Measurements from ENCODE around the gene NLRC3.
"Not testable (repeated sequence)": the region's sequence is repeated elsewhere in the genome, so short reads cannot be mapped to it uniquely, and the experiment has no call there.

Gene NLRC3

DNA sequence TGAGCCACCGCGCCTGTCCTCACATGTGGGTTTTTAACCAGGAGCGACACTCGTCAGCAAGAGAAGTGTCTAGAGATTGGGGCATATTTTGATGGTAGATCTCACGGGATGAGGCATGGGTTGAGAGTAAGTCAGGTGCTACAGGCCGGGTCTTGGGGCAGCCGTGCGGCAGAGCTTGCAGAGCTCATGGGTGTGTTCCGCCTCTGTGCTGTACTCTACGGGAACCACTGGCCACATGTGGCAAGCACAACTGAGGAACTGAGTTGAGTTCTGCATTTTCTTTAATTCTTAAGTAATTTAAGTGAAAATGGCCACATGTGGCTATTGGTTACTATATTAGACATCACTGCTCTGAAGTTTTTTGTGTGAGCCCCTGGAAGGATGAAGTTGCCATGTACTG is 66.8 kb downstream of the NLRC3 start:
- no peak for DNase-seq

DNA sequence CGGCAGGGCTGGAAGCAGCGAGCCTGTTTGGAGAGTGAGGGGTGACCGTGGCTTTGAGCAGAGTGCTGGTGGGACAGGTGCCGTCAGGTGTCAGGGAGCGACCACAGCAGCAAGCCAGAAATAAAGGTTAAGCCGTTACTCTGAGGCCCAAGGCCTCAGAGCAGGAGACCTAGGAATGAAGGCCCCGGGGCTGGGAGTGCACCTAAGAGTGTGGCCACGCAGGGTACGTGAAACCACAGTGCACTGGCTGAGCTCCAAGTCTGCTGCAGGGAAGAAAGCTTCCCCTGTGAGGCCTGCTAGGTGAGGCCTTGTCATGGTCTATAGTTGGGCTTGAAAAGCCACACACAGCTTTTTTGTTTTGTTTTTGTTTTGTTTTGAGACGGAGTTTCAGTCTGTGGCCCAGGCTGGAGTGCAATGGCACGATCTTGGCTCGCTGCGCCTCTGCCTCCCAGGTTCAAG is 67.7 kb downstream of the NLRC3 start:
- peak; percentile 79 for DNase-seq

DNA sequence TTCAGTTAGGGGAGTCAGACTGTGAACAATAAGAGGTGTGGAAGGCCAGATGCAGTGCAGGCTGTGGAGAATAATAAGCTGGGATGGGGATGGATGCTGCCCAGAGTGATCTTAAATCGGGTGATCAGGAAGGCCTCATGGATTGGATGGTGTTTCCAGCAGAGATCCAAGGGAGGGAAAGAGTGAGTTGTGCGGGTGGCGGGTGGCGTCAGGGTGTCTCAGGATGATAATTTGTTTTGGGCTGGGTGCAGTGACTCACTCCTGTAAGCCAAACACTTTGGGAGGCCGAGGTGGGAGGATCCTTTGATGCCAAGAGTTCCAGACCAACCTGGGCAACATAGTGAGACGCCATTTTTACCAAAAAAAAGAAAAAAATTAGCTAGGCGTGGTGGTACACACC is 68.5 kb downstream of the NLRC3 start:
- DNase-seq, result no peak

DNA sequence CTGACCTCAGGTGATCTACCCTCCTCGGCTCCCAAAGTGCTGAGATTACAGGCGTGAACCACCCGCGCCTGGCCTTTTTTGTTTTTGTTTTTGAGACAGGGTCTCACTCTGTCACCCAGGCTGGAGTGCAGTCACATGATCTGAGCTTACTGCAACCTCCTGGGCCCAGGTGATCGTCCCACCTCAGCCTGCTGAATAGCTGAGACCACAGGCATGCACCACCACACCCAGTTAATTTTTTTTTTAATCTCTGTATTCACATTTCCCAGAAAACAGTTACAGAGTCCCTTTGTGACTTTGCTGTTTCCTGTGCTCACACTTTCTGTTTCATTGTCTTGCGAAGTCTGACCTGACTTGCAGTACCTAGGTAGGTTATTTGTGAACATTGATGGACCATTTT is 73.7 kb downstream of the NLRC3 start:
- DNase-seq, result peak; percentile 60

DNA sequence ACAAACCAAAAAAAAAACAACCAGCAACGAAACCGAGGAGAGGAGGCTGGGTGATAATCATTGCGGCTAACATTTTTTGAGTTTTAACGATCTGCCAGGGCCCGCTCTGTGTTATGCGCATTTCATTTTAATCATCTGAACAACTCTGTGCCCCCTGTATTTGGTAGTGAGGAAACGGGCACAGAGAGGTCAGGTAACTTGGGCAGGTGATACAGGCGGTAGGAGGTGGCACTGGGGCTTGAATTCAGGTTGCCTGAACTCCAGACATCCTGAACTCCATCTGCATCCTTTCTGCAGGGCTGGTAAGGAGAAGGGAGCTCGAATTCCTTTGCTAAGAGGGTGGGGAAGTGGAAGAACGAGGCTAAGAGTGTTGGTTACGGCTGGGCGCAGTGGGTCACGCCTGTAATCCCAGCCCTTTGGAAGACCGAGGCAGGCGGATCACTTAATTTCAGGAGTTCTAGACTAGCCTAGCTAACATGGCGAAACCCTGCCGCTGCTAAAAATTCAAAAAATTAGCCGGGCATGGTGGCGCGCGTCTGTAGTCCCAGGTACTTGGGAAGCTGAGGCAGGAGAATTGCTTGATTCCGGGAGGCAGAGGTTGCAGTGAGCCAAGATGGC is 75.3 kb downstream of the NLRC3 start:
- DNase-seq, result no peak

DNA sequence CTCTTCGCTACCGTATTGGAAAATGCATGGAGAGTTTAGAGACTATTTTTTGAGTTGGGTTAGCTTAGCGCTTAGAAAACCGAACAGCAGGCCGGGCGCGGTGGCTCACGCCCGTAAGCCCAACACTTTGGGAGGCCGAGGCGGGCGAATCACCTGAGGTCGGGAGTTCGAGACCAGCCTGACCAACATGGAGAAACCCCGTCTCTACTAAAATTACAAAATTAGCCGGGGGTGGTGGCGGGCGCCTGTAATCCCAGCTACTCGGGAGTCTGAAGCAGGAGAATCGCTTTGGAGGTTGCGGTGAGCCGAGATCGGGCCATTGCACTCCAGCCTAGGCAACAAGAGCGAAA is 75.8 kb downstream of the NLRC3 start:
- DNase-seq, result not testable (repeated sequence)

DNA sequence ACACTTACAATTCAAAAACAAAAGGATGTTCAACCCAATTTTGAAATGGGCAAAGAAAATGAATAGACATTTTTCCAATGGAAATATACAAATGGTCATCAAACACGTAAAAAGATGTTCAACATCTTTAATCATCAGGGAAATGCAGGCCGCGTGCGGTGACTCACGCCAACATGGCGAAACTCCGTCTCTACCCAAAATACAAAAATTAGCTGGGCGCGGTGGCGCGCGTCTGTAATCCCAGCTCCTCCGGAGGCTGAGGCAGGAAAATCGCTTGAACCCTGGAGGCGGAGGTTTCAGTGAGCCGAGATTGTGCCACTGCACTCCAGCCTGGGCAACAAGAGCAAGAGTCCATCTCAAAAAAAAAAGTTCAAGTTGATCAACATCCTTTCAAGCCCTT is 78.2 kb downstream of the NLRC3 start:
- DNase-seq, result no peak

DNA sequence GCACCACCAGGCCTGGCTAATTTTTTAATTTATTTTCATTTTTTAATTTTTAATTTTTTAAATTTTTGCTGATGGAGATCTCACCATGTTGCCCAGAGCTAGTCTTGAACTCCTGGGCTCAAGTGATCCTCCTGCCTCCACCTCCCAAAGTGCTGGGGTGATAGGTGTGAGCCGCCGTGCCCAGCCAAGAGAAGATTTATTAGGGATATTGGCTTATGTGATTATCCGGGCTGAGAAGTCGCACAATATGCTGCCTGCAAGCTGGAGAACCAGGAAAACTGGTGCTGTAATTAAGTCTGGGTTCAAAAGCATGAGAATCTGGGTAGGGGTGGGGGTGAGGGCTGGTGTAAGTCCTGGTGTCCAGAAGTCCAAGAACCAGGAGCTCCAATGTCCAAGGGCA is 79.4 kb downstream of the NLRC3 start:
- DNase-seq, result no peak

DNA sequence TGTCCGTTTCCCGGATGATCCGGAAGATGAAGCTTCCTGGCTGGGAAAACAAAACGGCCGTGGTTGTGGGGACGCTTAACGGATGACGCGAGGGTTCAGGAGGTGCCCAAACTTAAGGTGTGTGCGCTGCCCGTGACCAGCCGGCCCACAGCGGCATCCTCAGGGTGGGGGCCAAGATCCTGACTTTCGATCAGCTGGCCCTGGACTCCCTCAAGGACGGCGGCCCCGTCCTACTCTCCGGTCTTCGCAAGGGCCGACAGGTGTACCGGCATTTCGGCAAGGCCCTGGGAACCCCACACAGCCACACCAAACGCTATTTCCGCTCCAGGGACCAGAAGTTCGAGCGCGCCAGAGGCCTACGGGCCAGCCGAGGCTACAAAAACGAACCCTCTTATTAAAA is 80.8 kb downstream of the NLRC3 start:
- no peak for DNase-seq

DNA sequence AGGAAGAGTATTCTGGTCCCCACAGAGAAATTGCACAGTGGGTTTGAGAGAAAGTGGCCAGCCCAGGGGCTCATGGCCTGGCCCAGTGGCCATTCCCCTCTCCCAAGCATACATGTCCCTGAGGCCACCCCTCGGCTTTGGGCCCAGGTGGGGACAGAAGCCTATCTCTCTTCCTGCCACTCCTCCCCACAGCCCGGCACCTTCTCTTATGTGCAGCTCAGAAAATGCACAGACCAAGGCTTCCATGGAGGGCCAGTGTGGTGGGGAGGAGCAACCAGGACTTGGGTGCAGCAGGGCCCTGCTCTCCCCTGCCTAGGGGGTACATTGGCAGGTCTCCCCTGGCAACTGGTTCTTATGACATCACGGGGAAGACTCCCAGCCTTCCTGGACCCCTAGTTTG is 82.0 kb downstream of the NLRC3 start, which contains the start of gene C16orf90:
TSS of gene C16orf90 (minus strand) at position 314 of the 400 bp plus-strand sequence. CDS start at position 246, 68 bp downstream.
- DNase-seq, result no peak

DNA sequence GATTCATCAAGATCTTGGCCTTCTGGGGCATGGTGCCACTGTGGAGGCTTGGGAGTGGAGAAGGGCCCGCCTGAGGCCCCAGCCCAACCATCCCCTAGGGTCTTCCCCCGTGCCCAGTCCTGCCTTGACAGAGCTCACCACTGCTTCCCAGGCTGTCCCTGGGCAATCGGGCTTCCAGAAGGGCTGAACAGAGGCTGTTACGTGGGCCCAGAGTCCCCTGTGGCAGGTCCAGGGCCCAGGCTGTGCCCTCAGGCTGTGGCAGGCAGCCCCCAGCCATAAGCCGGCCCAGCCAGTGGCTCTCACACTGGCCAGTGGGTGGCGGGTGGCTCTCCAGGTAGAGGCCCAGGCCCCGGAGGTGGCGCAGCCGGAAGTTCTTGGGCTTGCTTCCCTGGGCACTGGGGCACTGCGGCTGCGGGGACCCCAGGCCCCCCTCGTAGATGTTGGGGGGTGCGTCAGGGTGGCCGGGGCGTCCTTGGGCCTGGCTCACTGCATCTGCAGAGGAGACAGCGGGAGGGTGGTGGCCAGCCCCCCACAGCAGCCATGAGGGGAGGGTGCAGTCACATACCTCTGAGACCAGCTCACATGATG is 82.7 kb downstream of the NLRC3 start:
- DNase-seq, result no peak

DNA sequence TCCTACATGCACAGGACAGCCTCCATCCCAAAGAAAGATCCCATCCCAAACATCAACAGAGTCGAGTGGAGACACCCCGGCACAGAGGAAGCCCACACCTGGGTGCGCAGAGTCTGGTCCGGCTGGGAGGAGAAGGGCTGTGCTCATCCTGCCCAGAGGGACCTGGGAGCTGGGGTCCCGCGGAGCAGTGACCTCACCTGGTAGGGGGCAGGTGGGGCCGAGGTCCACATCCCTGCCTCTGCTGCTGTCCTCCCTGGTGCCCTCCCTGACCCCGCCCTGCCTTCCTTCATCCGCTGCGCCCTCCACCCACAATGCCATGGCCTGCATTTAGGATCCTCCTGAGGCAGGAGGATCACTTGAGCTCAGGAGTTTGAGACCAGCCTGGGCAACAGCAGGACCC is 84.8 kb downstream of the NLRC3 start:
- DNase-seq, result no peak

DNA sequence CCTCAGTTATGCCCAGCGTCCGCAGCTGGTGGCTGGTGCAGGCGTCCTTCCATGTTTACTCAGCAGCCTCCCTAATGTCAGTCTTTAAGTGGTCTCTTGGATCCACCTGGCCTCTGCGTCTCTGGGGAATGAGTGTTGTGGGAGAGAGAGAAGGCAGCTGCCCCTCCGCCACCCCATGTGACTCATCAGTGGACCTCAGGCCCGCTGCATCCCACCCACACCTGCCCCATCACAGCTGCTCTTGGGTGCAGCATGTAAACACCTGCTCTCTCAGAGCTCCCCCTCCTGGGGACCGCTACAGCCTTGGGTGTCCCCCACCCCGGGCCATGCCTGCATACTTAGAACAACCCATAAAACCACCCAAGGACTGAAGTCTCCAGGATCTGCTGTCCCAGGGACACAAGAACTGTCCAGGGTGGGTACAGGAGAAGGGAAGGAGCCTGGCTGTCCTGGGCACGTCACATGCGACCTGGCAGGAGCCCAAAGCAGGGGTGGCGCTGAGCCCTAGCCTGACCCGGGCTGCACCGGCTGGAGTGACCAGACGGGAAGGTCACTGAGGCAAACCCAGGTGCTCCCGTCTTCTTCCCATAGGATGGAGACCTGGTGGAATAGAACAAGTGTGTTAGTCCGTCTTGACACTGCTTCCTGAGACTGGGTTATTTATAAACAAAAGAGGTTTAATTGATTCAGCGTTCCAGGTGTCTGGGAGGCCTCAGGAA is 86.1 kb downstream of the NLRC3 start:
- no peak for DNase-seq

Measured in stimulated activated CD4-positive, alpha-beta T cell treated with anti-CD3 and anti-CD28 coated beads, Interleukin-1b, Interleukin-23, amount 100 ng/mL, for 48 hours (primary cell).